Measurements from ENCODE around the gene JAG2.

- TF ChIP-seq CTCF (IDR thresholded peaks at IDR 0.05), result no peak
- no peak for TF ChIP-seq POLR2AphosphoS5 (IDR thresholded peaks at IDR 0.05; ENCODE audit: low read depth, low read length)
- no peak for TF ChIP-seq SIN3A (IDR thresholded peaks at IDR 0.05; ENCODE audit: borderline replicate concordance, insufficient read depth, low read depth, low read length)
These were observed 48.1 kb upstream of the JAG2 start for GRCh38 chr14:105216490-105217247.

Measured in Panc1 (cell line).